Measurements from ENCODE around the gene DGLUCY.
A peak's percentile ranks its signal among the peaks of the same experiment; 100 is the strongest.

Gene DGLUCY

DNA sequence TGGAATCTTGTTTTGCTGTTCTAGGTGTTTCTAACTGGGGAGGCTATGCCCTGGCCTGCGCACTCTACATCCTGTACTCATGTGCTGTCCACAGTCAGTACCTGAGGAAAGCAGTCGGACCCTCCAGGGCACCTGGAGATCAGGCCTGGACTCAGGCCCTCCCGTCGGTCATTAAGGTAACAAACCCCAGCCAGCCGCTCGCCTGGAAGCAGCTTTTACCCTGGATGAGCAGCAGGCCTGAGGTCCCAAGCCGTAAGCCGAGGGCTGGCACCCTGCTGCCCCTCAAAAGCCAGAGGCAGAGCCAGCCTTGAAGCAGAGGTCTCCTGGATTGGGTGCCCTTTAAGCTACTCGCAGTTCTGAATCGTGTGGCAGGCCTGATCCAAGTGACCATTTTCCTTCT lies 101.5 kb downstream of the DGLUCY start:
- ChIA-PET CTCF (no interaction called here), POLR2A (no interaction called here)
- no peaks in the 10 kb centered on the region for H3K9me3 ChIP-seq (ENCODE audit: control insufficient read depth, insufficient read depth, low read depth, low read length)
- H3K4me1 ChIP-seq (ENCODE audit: control insufficient read depth, insufficient read depth, low read length) = no peaks in the 10 kb centered on the region
- H3K36me3 ChIP-seq (ENCODE audit: control insufficient read depth in 2 of 2, insufficient read depth in 1 of 2, low read length in 2 of 2) = peaks cover 0 to 26% of the 10 kb centered on the region in 2 experiments; a peak in 1 of 3 replicates
- no peak for TF ChIP-seq ZNF76 (tag by site-specific recombination; IDR thresholded peaks at IDR 0.05; ENCODE audit: borderline replicate concordance, low read depth)
- TF ChIP-seq ZNF660 (tag by site-specific recombination; IDR thresholded peaks at IDR 0.05) = no peak
- no peak for TF ChIP-seq EGR2 (tag by site-specific recombination; IDR thresholded peaks at IDR 0.05; ENCODE audit: low read depth)
- TF ChIP-seq, protein P1, sequence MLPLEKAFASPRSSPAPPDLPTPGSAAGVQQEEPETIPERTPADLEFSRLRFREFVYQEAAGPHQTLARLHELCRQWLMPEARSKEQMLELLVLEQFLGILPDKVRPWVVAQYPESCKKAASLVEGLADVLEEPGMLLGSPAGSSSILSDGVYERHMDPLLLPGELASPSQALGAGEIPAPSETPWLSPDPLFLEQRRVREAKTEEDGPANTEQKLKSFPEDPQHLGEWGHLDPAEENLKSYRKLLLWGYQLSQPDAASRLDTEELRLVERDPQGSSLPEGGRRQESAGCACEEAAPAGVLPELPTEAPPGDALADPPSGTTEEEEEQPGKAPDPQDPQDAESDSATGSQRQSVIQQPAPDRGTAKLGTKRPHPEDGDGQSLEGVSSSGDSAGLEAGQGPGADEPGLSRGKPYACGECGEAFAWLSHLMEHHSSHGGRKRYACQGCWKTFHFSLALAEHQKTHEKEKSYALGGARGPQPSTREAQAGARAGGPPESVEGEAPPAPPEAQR (tag by site-specific recombination; IDR thresholded peaks at IDR 0.05) = no peak
- TF ChIP-seq, protein P2, sequence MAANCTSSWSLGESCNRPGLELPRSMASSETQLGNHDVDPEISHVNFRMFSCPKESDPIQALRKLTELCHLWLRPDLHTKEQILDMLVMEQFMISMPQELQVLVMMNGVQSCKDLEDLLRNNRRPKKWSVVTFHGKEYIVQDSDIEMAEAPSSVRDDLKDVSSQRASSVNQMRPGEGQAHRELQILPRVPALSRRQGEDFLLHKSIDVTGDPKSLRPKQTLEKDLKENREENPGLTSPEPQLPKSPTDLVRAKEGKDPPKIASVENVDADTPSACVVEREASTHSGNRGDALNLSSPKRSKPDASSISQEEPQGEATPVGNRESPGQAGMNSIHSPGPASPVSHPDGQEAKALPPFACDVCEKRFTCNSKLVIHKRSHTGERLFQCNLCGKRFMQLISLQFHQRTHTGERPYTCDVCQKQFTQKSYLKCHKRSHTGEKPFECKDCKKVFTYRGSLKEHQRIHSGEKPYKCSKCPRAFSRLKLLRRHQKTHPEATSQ (tag by site-specific recombination; IDR thresholded peaks at IDR 0.05) = no peak
- TF ChIP-seq ZNF112 (tag by site-specific recombination; IDR thresholded peaks at IDR 0.05) = no peak
- no peak for TF ChIP-seq ZNF138 (tag by site-specific recombination; IDR thresholded peaks at IDR 0.05; ENCODE audit: borderline replicate concordance)
- H3K4me3 ChIP-seq (ENCODE audit: low read depth, low read length) = no peak overlapping the region
- no peak overlapping the region for H3K27ac ChIP-seq (ENCODE audit: extremely low read depth, low read depth, low read length)

DNA sequence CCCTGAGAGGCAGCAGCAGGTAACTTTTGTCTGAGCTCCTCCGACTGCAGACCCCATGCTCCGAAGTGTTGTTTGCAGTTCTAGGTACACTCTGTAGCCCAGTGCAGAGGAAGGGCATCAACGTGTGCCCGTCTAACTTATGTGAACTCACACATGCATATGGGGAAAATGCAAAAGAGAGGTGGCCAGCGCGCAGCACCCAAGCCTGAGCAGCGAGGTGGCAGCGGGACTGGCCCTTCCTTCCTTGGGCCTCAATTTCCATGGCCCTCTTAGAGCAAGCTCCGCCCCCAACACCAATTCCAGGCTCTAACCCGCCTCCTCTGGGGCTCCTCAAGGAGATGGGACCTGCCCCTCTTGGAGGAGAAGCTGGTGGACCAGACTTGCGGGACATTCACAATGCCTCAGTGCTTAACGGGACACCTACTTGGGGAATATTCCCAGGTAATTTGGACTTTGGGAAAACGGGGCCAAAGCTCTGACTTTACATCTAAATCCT lies 102.9 kb downstream of the DGLUCY start:
- H3K9me3 ChIP-seq (ENCODE audit: control insufficient read depth, insufficient read depth, low read depth, low read length) = no peaks in the 10 kb centered on the region
- H3K4me1 ChIP-seq (ENCODE audit: control insufficient read depth, insufficient read depth, low read length) = no peaks in the 10 kb centered on the region
- TF ChIP-seq ZNF626 (tag by site-specific recombination; IDR thresholded peaks at IDR 0.05) = no peak
- TF ChIP-seq ZNF114 (tag by site-specific recombination; IDR thresholded peaks at IDR 0.05) = no peak
- TF ChIP-seq YY1 (tag by site-specific recombination; IDR thresholded peaks at IDR 0.05) = no peak
- no peak for TF ChIP-seq ZNF37A (tag by site-specific recombination; IDR thresholded peaks at IDR 0.05)
- TF ChIP-seq PRDM1 (tag by site-specific recombination; IDR thresholded peaks at IDR 0.05) = no peak
- no peak for TF ChIP-seq EGR2 (tag by site-specific recombination; IDR thresholded peaks at IDR 0.05; ENCODE audit: low read depth)
- no peak for TF ChIP-seq ZNF623 (tag by site-specific recombination; IDR thresholded peaks at IDR 0.05)
- TF ChIP-seq IKZF3 (tag by site-specific recombination; IDR thresholded peaks at IDR 0.05) = no peak
- no peak for TF ChIP-seq REPIN1 (tag by site-specific recombination; IDR thresholded peaks at IDR 0.05; ENCODE audit: low read depth)
- H3K4me3 ChIP-seq (ENCODE audit: low read depth, low read length) = no peak overlapping the region
- ChIA-PET CTCF (interaction anchor here (0.6 kb wide), 1 partner anchor 1731 kb away, joined by 3 read pairs; no protein-coding TSS in a partner anchor), POLR2A (no interaction called here)
- H3K36me3 ChIP-seq (ENCODE audit: control insufficient read depth in 2 of 2, insufficient read depth in 1 of 2, low read length in 2 of 2) = peaks cover 0 to 21% of the 10 kb centered on the region in 2 experiments; a peak in 1 of 3 replicates
- no peak overlapping the region for H3K27ac ChIP-seq (ENCODE audit: extremely low read depth, low read depth, low read length)

DNA sequence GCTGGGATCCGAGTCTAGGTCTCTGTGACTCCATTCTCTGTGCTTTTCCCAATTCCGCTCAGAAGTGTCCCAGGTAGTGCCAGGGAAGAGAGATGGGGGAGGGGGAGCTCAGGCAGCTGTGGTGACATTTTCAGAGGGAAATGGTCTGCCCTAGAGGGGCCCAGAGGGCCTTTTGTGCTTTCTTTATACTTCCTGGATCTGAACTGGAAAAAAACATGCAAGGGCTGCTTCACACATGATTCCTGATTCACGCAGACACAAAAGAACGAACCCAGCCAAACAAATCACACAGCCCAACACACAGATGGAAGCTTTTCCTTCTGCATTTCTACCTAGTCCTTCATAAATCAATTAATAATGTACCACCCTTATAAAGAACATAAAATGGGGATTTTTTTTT lies 104.1 kb downstream of the DGLUCY start:
- Histone ChIP-seq H3K9me3 (ENCODE audit: control insufficient read depth, insufficient read depth, low read depth, low read length) (no peaks in the 10 kb centered on the region), H3K27ac (ENCODE audit: extremely low read depth, low read depth, low read length) (no peak overlapping the region), H3K4me1 (ENCODE audit: control insufficient read depth, insufficient read depth, low read length) (no peaks in the 10 kb centered on the region), H3K4me3 (ENCODE audit: low read depth, low read length) (no peak overlapping the region), H3K36me3 (ENCODE audit: control insufficient read depth in 2 of 2, insufficient read depth in 1 of 2, low read length in 2 of 2) (peaks cover 0 to 21% of the 10 kb centered on the region in 2 experiments; a peak in 1 of 3 replicates)
- ChIA-PET CTCF (no interaction called here), POLR2A (no interaction called here)
- TF ChIP-seq ZNF624 (tag by site-specific recombination; IDR thresholded peaks at IDR 0.05) = no peak
- 0 out of 2 replicates have a peak, but pooled peaks have one; percentile 11 for TF ChIP-seq ZNF140 (tag by site-specific recombination; IDR thresholded peaks at IDR 0.05)
- TF ChIP-seq ZNF426 (tag by site-specific recombination; IDR thresholded peaks at IDR 0.05) = no peak
